ENCODE measurements around the gene ADAMTS6.

DNA sequence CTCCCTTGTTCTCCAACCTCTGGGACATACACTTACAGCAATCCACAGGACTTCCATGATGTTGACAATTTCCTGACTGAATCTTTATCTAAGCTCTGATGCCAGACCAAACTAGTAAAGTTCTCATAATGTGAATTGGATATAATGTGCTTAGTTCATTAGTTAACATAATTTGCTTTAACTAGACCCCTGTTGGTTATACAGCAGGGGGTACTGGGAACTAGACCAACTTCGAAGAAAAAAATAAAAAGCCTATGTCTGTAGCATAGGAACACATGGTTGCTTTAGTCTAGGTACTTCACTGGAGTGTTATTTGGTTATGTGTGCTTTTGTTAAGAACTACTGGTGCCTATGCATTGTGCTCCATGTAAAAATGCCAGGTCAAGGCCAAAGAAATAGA lies 173.8 kb downstream of the ADAMTS6 start:
- TF ChIP-seq POLR2AphosphoS5 (IDR thresholded peaks at IDR 0.05; ENCODE audit: low read depth, low read length) (no peak), POLR2A (IDR thresholded peaks at IDR 0.05; ENCODE audit: low read depth, low read length) (no peak)

All from GM12892 (cell line).